BJ (cell line): Measurements from ENCODE around the gene CD84. TPM values are rescaled to one million over a fixed set of nuclear protein-coding genes. Genes with fewer than 3 reads are reported as not detected.
A peak's percentile ranks its signal among the peaks of the same experiment; 100 is the strongest.

ENCODE experiments used
- CTCF ChIA-PET: fragments of 350-600 bp; formaldehyde crosslinking; extraction: SDS; loops from one replicate; lab custom pipeline; 2021; ENCODE audit warnings: antibody characterized with exemption, inconsistent platforms; lab: Yijun Ruan, JAX
- POLR2A ChIA-PET: fragments of 300-600 bp; sonication (Branson Sonifier 250); formaldehyde crosslinking; extraction: SDS; loops from one replicate; lab custom pipeline; 2021; ENCODE audit warnings: antibody characterized with exemption; lab: Charles Lee
- DNase-seq: peaks from one replicate; pipeline ENCODE4 v3.0.0-alpha.2; 2011; ENCODE audit warnings: low read depth
- H3K27me3 ChIP-seq: 2 replicates; pipeline ENCODE4 v1.6.0; 2011; ENCODE audit warnings: low read length; ENCODE audit not compliant: control insufficient read depth, insufficient read depth
- H3K36me3 ChIP-seq: 2 replicates; pipeline ENCODE4 v1.5.1; 2011; ENCODE audit warnings: low read length; ENCODE audit not compliant: control insufficient read depth, insufficient read depth
- H3K4me3 ChIP-seq: 2 replicates; pipeline ENCODE4 v1.5.1; 2011; ENCODE audit warnings: low read depth, mild to moderate bottlenecking, control low read depth, low read length
- polyA plus RNA-seq: library from polyadenylated mRNA; depleted of rRNA; stranded (reverse); fragments of >200 nt; gene quantifications from 2 replicates; pipeline ENCODE4 v1.2.3, GENCODE V29; 2011; rRNA removed
- TF ChIP-seq, protein P1 (sequence below): IDR thresholded peaks from 2 replicates; pipeline ENCODE4 v1.5.1; 2011; ENCODE audit warnings: low read depth, mild to moderate bottlenecking, control low read depth, inconsistent platforms, low read length, moderate library complexity; ENCODE audit not compliant: insufficient read depth

The CD84 gene
- polyA plus RNA-seq, 1 experiment: not detected

DNA sequence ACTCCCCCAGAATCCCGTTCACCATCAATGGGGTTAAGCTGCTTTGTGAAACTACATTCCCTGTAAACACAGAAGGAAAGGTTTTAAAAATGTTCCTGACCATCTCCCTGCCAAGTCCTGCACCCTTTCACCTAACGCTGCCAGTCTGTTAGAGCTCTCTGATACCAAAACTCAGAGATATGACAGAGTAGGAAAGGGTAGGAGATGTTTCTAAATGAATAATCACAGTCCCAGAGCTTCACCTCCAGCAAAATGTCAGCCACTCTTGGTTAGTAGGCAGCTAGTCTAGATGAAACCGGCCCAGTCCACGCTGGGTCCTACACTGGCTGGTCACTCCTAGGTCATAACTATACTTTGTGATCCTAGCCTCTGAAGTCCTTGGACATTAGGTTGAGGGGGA, 83.0 kb downstream of the CD84 start:
- POLR2A ChIA-PET: no interaction called here
- Histone ChIP-seq H3K27me3 (no peaks in the 10 kb centered on the region), H3K36me3 (no peaks in the 10 kb centered on the region), H3K4me3 (no peak overlapping the region)
- CTCF ChIA-PET: no interaction called here
- DNase-seq: no peak
- TF ChIP-seq, protein P1, sequence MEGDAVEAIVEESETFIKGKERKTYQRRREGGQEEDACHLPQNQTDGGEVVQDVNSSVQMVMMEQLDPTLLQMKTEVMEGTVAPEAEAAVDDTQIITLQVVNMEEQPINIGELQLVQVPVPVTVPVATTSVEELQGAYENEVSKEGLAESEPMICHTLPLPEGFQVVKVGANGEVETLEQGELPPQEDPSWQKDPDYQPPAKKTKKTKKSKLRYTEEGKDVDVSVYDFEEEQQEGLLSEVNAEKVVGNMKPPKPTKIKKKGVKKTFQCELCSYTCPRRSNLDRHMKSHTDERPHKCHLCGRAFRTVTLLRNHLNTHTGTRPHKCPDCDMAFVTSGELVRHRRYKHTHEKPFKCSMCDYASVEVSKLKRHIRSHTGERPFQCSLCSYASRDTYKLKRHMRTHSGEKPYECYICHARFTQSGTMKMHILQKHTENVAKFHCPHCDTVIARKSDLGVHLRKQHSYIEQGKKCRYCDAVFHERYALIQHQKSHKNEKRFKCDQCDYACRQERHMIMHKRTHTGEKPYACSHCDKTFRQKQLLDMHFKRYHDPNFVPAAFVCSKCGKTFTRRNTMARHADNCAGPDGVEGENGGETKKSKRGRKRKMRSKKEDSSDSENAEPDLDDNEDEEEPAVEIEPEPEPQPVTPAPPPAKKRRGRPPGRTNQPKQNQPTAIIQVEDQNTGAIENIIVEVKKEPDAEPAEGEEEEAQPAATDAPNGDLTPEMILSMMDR: no peak

DNA sequence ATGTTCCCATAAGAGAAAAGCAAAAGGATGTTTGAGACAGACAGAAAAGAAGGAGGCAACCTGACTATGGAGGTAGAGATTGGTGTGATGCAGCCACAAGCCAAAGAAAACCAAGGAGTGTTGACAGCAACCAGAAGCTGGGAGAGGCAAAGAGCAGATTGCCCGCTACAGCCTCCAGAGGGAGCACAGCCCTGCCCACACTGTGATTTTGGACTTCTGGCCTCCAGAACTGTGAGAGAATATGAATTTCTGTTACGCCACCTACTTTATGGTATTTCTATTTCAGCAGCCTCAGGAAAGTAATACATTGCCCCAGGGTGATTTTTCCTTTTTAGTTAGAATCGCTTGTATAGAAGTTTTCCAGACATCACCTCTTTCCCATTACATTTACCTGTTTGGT, 84.7 kb downstream of the CD84 start:
- Histone ChIP-seq H3K4me3 (no peak overlapping the region), H3K27me3 (no peaks in the 10 kb centered on the region), H3K36me3 (no peaks in the 10 kb centered on the region)
- ChIA-PET CTCF (no interaction called here), POLR2A (no interaction called here)
- TF ChIP-seq, protein P1: peak; percentile 33
- no peak for DNase-seq

DNA sequence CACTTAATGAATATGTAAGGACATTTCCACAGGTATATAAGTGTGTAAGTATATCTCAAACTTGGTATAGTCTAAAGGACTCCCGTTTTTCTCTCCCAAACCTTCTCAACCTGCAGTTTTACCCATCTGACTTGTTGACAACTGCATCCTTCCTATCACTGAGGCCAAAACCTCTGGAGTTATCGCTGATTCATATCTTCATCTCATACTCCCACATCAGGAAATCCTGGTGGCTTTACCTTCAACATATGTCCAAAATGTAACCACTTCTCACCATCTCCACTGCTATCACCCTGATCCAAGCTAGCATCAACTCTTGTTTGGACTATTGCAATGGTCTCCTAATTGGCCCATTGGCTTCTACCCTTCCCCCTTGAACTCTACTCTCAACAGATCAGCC, 86.7 kb downstream of the CD84 start:
- CTCF ChIA-PET: no interaction called here
- Histone ChIP-seq H3K27me3 (no peaks in the 10 kb centered on the region), H3K36me3 (no peaks in the 10 kb centered on the region), H3K4me3 (no peak overlapping the region)
- no peak for DNase-seq
- POLR2A ChIA-PET: no interaction called here
- TF ChIP-seq, protein P1: no peak

DNA sequence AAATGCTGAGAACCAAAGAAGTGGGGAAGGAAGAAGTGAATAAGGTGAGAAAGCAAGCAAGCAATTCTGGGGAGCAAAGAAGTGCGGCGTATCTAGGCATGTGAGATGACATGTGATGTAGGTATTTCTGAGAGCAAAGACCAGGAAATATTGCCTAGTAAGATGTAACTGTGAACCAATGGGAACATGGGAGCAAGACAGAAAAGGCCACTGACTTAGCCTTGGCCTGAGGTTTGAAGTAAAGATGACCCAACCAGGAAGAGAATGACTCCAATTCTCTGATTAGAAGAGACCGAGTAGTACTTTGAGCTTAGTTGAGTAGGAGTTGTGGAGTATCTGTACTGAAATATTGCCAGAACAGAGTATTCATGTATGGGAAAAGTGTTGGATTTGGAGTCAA, 87.3 kb downstream of the CD84 start:
- TF ChIP-seq, protein P1: no peak
- no peak for DNase-seq
- H3K4me3 ChIP-seq: no peak overlapping the region
- CTCF ChIA-PET: no interaction called here
- POLR2A ChIA-PET: no interaction called here
- H3K27me3 ChIP-seq: no peaks in the 10 kb centered on the region
- H3K36me3 ChIP-seq: no peaks in the 10 kb centered on the region

Other genes with a start within 250 kb of the CD84 start
- 267 and 304 TPM in 2 replicates for gene COPA, start 236.2 kb downstream of the CD84 start, polyA plus RNA-seq
- gene NCSTN, start 236.1 kb downstream of the CD84 start, polyA plus RNA-seq: 214 and 260 TPM in 2 replicates
- 0.13 and 0.20 TPM in 2 replicates for gene NHLH1, start 212.4 kb downstream of the CD84 start, polyA plus RNA-seq
- gene VANGL2, start 178.9 kb downstream of the CD84 start, polyA plus RNA-seq: 0.23 and 0.33 TPM in 2 replicates
- gene SLAMF6, start 56.2 kb downstream of the CD84 start, polyA plus RNA-seq: not detected in 2 replicates
- not detected in 2 replicates for gene SLAMF1, start 67.5 kb upstream of the CD84 start, polyA plus RNA-seq
- gene CD48, start 132.3 kb upstream of the CD84 start, polyA plus RNA-seq: not detected in 2 replicates
- gene SLAMF7, start 159.8 kb upstream of the CD84 start, polyA plus RNA-seq: not detected in 2 replicates
- gene LY9, start 216.7 kb upstream of the CD84 start, polyA plus RNA-seq: not detected in 2 replicates